ENCODE data around the gene COPS3.

DNA sequence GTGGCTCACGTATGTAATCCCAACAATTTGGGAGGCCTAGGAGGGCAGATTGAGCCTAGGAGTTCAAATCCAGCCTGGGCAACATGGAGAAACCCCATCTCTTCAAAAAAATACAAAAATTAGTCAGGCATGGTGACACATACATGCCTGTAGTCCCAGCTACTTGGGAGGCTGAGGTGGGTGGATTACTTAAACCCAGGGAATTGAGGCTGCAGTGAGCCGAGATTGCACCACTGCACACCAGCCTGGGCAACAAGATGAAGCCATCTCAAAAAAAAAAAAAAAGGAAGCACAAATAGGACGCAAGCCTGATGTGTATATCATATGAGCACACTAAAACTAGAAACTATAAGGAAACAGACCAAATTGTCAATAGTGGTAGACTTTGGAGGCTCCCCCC, 27.0 kb downstream of the COPS3 start:
- TF ChIP-seq, protein P1, sequence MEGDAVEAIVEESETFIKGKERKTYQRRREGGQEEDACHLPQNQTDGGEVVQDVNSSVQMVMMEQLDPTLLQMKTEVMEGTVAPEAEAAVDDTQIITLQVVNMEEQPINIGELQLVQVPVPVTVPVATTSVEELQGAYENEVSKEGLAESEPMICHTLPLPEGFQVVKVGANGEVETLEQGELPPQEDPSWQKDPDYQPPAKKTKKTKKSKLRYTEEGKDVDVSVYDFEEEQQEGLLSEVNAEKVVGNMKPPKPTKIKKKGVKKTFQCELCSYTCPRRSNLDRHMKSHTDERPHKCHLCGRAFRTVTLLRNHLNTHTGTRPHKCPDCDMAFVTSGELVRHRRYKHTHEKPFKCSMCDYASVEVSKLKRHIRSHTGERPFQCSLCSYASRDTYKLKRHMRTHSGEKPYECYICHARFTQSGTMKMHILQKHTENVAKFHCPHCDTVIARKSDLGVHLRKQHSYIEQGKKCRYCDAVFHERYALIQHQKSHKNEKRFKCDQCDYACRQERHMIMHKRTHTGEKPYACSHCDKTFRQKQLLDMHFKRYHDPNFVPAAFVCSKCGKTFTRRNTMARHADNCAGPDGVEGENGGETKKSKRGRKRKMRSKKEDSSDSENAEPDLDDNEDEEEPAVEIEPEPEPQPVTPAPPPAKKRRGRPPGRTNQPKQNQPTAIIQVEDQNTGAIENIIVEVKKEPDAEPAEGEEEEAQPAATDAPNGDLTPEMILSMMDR (IDR thresholded peaks at IDR 0.05) = no peak
- no peak for TF ChIP-seq POLR2A (IDR thresholded peaks at IDR 0.05)
